NCI-H2029 (cell line): Measurements from ENCODE around the gene MAGI3.

Experiments used
- DNase-seq: peaks from one replicate; lab custom pipeline; 2025; lab: John Stamatoyannopoulos, UW

The MAGI3 gene

DNA sequence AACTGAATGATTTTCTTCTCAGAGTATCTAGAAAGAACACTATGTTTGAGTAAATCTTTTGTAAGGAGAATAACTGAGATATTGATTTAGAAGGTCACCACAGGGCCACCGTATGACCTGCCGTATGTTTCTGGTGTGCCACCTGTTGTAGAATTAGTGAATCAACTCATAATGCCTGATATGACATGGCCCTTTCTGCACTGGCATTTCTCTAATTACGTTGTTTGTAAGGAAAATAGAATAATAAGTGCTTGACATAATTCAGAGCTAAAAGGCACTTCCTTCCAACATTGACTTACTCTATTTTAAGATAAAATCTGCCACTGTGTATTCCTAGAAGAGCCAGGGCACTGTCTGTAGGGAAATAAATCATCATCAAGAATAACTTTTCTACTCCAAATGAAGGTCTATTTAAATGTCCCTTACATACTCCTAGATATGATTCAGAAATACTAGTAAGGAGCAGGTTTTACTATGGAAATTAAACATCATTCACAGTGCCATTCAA, 267.3 kb downstream of the MAGI3 start:
- no peak for DNase-seq

DNA sequence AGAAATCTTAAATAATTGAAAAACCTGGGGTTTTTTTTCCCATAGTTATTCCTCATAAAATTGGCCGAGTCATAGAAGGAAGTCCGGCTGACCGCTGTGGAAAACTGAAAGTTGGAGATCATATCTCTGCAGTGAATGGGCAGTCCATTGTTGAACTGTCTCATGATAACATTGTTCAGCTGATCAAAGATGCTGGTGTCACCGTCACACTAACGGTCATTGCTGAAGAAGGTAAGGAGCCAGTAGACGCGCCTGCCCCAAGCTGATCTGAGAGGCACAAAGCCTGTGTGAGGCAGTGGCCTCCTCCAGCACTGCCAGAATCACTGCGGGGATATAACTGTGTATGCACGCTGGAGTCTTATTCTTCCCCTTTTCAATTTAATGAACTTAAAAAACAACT, 268.7 kb downstream of the MAGI3 start:
- DNase-seq, result no peak

- DNase-seq, result no peak
Measured at GRCh38 chr1:113659556-113659955, 269.2 kb downstream of the MAGI3 start.

- no peak for DNase-seq
Measured at GRCh38 chr1:113660088-113660487, 269.8 kb downstream of the MAGI3 start.

DNA sequence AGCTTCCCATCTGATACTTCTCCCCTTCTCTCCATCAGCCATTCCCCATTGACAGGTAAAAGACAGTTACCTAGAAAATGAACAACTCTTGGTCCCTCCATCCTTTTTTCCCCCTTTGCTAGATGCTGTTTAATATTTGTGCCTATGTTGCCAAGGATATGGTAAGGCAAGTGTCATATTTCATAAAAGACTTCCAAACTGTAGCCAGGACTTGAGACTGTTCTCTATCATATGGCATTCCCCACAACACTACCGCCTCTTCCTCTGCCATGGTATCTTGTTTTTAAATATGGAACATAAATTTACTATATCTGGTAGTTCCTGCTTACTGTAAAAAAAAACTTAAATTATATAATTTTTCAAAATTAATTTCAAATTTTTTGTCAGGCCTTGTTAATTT, 271.8 kb downstream of the MAGI3 start:
- no peak for DNase-seq

DNA sequence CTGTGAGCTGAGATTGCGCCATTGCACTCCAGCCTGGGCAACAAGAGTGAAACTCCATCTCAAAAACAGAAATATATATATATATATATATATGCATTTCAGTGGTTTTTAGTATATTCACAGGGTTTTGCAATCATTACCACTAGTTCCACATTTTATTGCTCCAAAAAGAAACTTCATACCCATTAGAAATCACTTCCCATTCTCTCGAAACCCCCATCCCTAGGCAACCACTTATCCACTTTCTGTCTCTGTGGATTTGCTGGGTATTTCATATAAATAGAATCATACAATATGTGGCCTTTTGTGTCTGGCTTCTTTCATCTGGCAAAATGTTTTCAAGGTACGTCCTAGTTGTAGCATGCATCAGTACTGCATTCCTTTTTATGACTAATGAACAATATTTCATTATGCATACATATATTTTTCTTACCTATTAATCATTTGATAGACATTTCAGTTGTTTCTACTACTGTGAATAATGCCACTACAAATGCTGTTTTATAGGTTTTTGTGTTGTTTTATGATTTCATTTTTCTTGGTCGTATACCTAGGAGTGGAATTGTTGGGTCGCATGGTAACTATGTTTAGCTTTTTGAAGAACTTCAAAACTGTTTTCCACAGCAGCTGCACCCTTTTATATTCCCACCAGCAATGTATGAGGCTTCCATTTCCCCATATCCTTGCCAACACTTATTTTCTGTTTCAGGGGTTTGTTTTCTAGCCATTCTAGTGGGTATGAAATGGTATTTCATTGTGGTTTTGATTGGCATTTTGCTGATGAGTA, 273.0 kb downstream of the MAGI3 start:
- no peak for DNase-seq

GRCh38 chr1:113665071-113665470, 274.8 kb downstream of the MAGI3 start:
- no peak for DNase-seq

DNA sequence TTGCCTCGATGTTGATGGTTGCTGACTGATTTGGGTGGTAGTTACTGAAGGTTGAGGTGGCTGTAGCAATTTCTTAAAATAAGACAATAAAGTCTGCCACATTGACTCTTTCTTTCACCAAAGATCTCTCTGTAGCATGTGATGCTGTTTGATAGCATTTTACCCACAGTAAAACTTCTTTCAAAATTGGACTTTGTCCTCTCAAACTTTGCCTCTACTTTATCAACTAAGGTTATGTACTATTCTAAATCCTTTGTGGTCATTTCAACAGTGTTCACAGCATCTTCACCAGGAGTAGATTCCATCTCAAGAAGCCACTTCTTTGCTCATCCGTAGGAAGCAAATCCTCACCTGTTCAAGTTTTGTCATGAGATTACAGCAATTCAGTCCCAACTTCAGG, 275.8 kb downstream of the MAGI3 start:
- DNase-seq, result no peak

- DNase-seq, result no peak
Measured at GRCh38 chr1:113669988-113670387, 279.7 kb downstream of the MAGI3 start.

DNA sequence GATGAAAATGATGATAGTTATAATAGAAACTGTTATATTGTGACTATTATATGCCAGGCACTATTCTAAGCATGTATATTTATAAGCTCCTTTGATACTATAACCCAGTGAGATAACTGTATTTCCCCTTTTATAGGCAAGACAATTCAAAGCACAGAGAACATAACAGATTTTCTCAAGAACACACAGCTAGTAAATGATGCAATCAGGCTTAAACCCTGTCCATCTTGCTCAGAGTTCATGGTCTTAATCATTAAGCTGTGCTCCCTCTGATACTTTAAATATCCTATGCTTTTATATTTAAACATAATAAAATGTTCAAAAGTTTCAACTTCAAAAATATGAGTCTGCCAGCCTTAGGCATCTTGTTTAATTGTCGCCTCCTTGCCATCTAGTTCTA, 280.3 kb downstream of the MAGI3 start:
- no peak for DNase-seq

DNA sequence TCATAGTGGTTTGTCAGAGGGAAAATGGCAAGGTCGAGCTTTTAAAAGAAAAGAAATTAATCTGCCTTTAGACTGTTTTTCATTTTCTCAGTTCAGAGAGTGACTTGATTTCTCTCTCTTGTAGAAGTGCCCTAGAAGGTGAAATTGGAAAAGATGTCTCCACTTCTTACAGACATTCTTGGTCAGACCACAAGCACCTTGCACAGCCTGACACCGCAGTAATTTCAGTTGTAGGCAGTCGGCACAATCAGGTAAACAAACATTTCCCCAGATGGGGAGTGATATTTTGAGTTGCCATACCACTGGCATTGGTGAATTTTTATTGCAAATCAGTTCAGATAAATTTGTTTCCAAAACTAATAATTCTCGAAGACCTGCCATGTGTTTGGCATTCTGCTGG, 282.2 kb downstream of the MAGI3 start:
- DNase-seq, result no peak

- DNase-seq, result no peak
Measured at GRCh38 chr1:113674591-113674990, 284.3 kb downstream of the MAGI3 start.

DNA sequence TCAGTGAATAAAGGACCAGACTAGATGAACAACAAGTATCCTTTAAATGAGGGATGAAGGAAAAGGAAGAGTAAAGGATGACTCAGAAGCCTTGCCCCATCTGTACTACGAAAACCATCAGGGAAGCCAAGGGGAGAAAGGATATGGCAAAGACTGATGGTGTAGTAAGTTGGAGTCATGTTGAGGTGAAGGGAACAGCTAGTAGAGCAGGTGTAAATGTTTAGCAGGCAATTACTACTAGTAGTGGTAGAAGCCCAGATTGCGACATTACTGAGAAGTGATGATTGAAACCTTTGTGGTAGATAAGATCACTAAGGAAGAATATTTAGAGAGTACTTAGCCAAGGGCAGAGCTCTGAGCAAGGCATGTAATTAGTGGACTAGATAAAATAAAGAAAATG, 285.0 kb downstream of the MAGI3 start:
- DNase-seq, result no peak

DNA sequence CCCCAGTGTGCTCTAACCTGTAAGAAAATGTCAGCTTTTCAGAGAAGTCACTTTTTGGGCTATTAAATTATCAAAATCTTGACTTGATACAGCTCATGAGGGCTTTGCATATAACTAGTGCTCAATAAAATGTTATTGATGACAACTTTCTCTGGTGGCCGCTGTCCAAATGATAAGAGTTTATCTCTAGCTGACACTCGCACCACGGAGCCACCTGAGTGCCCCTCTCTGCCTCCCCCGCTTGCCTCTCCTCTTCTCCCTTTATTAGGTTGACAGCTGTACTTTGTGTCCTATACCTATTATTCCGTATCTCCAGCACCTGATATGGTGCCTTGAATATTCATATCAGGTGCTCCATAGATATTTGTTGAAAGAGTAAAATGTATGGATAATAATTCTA, 286.2 kb downstream of the MAGI3 start:
- DNase-seq, result no peak

DNA sequence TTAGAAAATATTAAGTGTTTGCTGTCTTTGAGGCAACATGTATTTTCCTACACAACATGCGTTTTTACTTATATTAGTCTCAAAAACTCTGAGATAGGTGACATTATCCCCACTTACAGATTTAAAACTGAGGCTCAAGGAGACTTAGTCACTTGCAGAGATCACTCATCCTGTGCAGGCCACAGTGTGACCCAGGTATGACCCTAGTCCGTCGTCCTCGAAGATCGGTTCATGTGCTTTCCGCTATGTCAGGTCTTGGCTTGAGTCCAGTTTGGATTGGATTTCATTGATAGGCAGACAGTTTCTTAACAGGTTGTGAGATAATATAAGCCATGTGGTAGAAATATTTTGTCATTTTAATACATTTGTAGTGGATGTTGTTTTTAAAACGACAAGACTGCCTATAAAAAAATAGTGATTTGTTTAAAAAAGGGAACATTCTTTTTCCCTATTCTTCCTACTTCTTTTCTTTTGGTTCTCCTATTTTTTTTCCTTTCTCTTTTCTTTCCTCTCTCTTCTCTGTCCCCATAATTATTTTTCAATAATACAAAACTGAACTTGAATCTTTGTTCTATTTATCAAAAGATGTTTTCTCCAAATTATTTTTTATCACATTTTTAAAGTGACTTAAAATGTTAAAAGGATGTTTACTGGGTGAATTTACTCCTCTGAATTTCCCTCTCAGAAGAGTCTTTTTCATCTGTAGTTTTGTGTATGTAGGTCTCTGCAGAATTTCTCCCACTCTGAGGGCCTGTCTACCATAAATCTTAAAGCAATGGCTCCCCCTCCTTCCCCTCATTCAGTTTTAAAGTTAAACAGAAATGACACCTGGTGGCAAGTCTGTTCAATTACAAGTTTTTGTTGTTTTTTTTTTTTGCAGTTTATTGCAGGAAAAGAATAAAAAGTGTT, 287.2 kb downstream of the MAGI3 start:
- no peak for DNase-seq

DNA sequence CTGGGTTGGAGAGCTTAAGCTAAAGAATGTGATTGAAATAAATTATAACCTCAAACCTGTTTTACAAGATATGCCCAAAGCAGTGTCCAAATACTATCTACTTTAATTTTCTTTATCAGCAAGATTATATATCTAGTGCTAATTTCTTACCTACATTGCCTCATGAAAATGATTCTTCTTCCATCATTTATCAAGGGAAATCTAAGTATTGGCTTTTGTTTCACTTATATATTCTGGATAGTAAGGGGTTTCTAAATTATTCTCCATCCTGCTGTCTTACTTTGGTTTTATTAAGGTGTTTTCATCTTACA, 287.8 kb downstream of the MAGI3 start:
- no peak for DNase-seq

DNA sequence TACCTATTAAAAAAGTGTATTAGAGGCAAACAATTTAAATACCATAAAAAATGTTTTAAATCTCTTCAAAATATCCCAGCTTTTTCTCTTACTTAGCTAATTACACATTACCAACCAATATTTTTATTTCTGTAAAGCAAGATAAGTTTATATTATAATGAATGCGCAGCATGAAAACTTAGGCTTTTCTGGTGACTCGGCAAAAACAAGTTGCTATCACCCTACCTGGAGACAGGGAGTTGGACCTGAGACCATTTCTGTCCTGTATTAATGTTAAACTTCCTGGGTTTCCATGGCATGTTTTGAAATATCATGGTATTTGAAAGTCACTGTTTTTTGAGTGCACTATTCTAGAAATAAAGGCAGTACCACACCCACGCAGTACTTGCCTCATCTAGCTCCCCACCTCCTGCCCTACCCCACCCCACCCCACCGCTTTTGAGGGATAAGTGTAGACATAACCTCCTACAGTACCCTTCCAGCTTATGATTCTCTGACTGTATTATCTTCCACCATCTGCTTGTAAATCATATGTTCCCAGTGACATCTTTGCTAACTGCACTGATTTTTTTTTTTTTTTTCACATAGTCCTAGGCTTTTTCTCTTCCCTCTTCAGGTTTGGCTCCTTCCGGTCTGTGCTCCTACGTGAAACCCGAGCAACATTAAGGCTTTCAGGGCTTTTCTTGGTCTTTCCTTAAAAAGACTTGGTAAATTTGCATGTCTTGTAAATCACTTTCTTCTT, 291.5 kb downstream of the MAGI3 start:
- DNase-seq, result no peak

GRCh38 chr1:113683384-113684152, 293.3 kb downstream of the MAGI3 start:
- no peak for DNase-seq

GRCh38 chr1:113684153-113684541, 293.8 kb downstream of the MAGI3 start:
- DNase-seq, result no peak

- no peak for DNase-seq
Measured at GRCh38 chr1:113686891-113687618, 296.7 kb downstream of the MAGI3 start.

DNA sequence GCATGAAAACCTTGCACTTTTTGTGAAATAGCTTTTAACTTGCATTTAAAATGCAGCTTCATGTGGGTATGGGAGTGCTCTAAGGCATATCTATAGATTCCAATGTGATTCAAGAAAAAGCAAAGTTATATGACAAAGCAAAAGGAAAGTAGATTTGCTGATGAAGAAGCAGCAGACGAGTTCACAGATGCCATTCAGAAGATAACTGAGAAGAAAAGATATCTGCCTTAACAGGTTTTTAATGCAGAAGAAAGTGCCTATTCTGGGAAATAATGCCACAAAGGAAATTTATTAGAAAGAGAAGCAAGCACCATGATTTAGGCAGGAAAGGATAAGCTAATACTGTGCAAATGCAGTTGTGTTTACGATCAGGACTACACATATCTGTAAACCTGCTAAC, 300.9 kb downstream of the MAGI3 start:
- no peak for DNase-seq
